H1 (cell line): ENCODE results near the gene GLT8D2. TPM values are rescaled to one million over a fixed set of nuclear protein-coding genes. Genes with fewer than 3 reads are reported as not detected.

Experiments
- CTCF ChIA-PET: fragments of 300-600 bp; sonication (Branson Sonifier 250); formaldehyde crosslinking; loops from one replicate; lab custom pipeline; 2021; ENCODE audit not compliant: partially characterized antibody; lab: Charles Lee
- POLR2A ChIA-PET: fragments of 300-600 bp; sonication (Branson Sonifier 250); formaldehyde crosslinking; loops from one replicate; lab custom pipeline; 2021; ENCODE audit warnings: inconsistent platforms; ENCODE audit not compliant: partially characterized antibody; lab: Charles Lee
- DNase-seq, 2 experiments: peaks; one replicate each; pipeline versions ENCODE4 v3.0.0 to v3.0.0-alpha.2; 2010 to 2022; ENCODE audit warnings: low spot score in 2 of 2, low read depth in 1 of 2, mixed read lengths in 1 of 2
- FAIRE-seq: peaks from 2 replicates; lab custom pipeline; 2011; peaks lifted over from hg19 to GRCh38; lab: Jason Lieb, UNC
- H2AFZ ChIP-seq: 2 replicates; pipeline ENCODE4 v1.8.1; 2012; ENCODE audit warnings: low read length, inconsistent platforms
- H2AK5ac ChIP-seq: 2 replicates; pipeline ENCODE4 v1.6.1; 2013; ENCODE audit warnings: low read depth, low read length
- H2BK120ac ChIP-seq: replicated peaks from 2 replicates; pipeline ENCODE3; 2013; ENCODE audit warnings: low read depth, low read length, inconsistent platforms
- H2BK12ac ChIP-seq: 2 replicates; pipeline ENCODE4 v1.6.1; 2013; ENCODE audit warnings: low read depth, low read length
- H2BK15ac ChIP-seq: 2 replicates; pipeline ENCODE4 v1.6.1; 2013; ENCODE audit warnings: low read length
- H2BK20ac ChIP-seq: 2 replicates; pipeline ENCODE4 v1.6.1; 2013; ENCODE audit warnings: low read length
- H2BK5ac ChIP-seq: 2 replicates; pipeline ENCODE4 v1.6.1; 2013; ENCODE audit warnings: low read depth, low read length
- H3K14ac ChIP-seq: 2 replicates; pipeline ENCODE4 v1.6.1; 2013; ENCODE audit warnings: inconsistent platforms; ENCODE audit not compliant: insufficient read length
- H3K18ac ChIP-seq: 2 replicates; pipeline ENCODE4 v1.6.1; 2013; ENCODE audit warnings: low read length; ENCODE audit errors: extremely low read depth
- H3K23ac ChIP-seq: 2 replicates; pipeline ENCODE4 v1.6.1; 2013; ENCODE audit warnings: inconsistent platforms; ENCODE audit not compliant: insufficient read length
- H3K23me2 ChIP-seq: 2 replicates; pipeline ENCODE4 v1.6.1; 2013; ENCODE audit warnings: low read depth, low read length
- H3K27ac ChIP-seq: 2 replicates; pipeline ENCODE4 v1.6.1; 2011; ENCODE audit warnings: low read depth, low read length, inconsistent platforms
- H3K27me3 ChIP-seq, 4 experiments: replicated peaks in 1 of 4; 1 replicate in 1 of 4; 2 replicates in 3 of 4; pipeline versions ENCODE4 v1.6.1 to v1.8.1; 2011 to 2013; ENCODE audit warnings: low read length in 3 of 4, mild to moderate bottlenecking in 3 of 4, inconsistent platforms in 2 of 4, mixed read lengths in 2 of 4, moderate library complexity in 1 of 4; ENCODE audit not compliant: control insufficient read depth in 3 of 4, insufficient read depth in 3 of 4; ENCODE audit errors: extremely low read depth in 1 of 4
- H3K36me3 ChIP-seq, 4 experiments: 2 replicates each; pipeline versions ENCODE4 v1.6.1 to v1.8.1; 2011 to 2013; ENCODE audit warnings: mild to moderate bottlenecking in 4 of 4, low read length in 3 of 4, moderate library complexity in 2 of 4, control low read depth in 1 of 4, inconsistent platforms in 1 of 4; ENCODE audit not compliant: insufficient read depth in 4 of 4, control insufficient read depth in 2 of 4
- H3K4ac ChIP-seq: replicated peaks from 2 replicates; pipeline ENCODE3; 2013; ENCODE audit warnings: low read length, low read depth, mixed read lengths, inconsistent platforms; ENCODE audit not compliant: insufficient read length
- H3K4me1 ChIP-seq, 4 experiments: replicated peaks in 1 of 4; 1 replicate in 1 of 4; 2 replicates in 3 of 4; pipeline versions ENCODE4 v1.6.1 to v1.8.1; 2011 to 2013; ENCODE audit warnings: low read length in 3 of 4, inconsistent platforms in 2 of 4, mixed read lengths in 1 of 4; ENCODE audit not compliant: insufficient read depth in 4 of 4, control insufficient read depth in 3 of 4
- H3K4me2 ChIP-seq, 2 experiments: 2 replicates each; pipeline versions ENCODE4 v1.6.1 to v1.8.1; 2011 to 2013; ENCODE audit warnings: low read depth in 2 of 2, low read length in 2 of 2, control low read depth in 1 of 2, inconsistent platforms in 1 of 2, mild to moderate bottlenecking in 1 of 2; ENCODE audit not compliant: insufficient read depth in 1 of 2
- H3K4me3 ChIP-seq, 4 experiments: fragments of 200-600, 300-600 bp in 1 of 4; sonication (generic), shearing (Covaris generic), sonication (Bioruptor Twin) in 1 of 4; 2 replicates each; pipeline versions ENCODE4 v1.5.1 to v1.8.1; 2011 to 2016; ENCODE audit warnings: low read length in 4 of 4, low read depth in 3 of 4, control low read depth in 2 of 4, inconsistent platforms in 2 of 4, mild to moderate bottlenecking in 2 of 4, mixed read lengths in 1 of 4, moderate library complexity in 1 of 4; ENCODE audit not compliant: insufficient read depth in 2 of 4; ENCODE audit errors: extremely low read depth in 1 of 4
- H3K56ac ChIP-seq: replicated peaks from 2 replicates; pipeline ENCODE3; 2013; ENCODE audit warnings: low read depth, mild to moderate bottlenecking, mixed read lengths, low read length, inconsistent platforms; ENCODE audit not compliant: insufficient read length
- H3K79me1 ChIP-seq: 2 replicates; pipeline ENCODE4 v1.6.1; 2013; ENCODE audit warnings: low read depth, low read length, control low read depth
- H3K79me2 ChIP-seq, 2 experiments: 2 replicates each; pipeline versions ENCODE4 v1.6.1 to v1.8.1; 2012 to 2013; ENCODE audit warnings: low read length in 2 of 2, mild to moderate bottlenecking in 2 of 2, inconsistent platforms in 1 of 2; ENCODE audit not compliant: insufficient read depth in 2 of 2, control insufficient read depth in 1 of 2
- H3K9ac ChIP-seq, 4 experiments: replicated peaks in 1 of 4; 1 replicate in 1 of 4; 2 replicates in 3 of 4; pipeline versions ENCODE4 v1.6.1 to v1.8.1; 2011 to 2013; ENCODE audit warnings: low read depth in 3 of 4, low read length in 3 of 4, control low read depth in 2 of 4, mild to moderate bottlenecking in 2 of 4, moderate library complexity in 2 of 4, inconsistent platforms in 1 of 4; ENCODE audit errors: extremely low read depth in 1 of 4
- H3K9me3 ChIP-seq, 2 experiments: 2 replicates each; pipeline versions ENCODE4 v1.6.1 to v1.8.1; 2012 to 2013; ENCODE audit warnings: mild to moderate bottlenecking in 2 of 2, moderate library complexity in 2 of 2, control low read depth in 1 of 2, inconsistent platforms in 1 of 2, low read depth in 1 of 2, low read length in 1 of 2, mixed read lengths in 1 of 2; ENCODE audit not compliant: insufficient read depth in 2 of 2
- H4K20me1 ChIP-seq, 2 experiments: replicated peaks in 1 of 2; 2 replicates each; pipeline versions ENCODE3 to v1.8.1; 2011 to 2013; ENCODE audit warnings: inconsistent platforms in 2 of 2, low read length in 2 of 2, mild to moderate bottlenecking in 1 of 2; ENCODE audit not compliant: insufficient read depth in 2 of 2, control insufficient read depth in 1 of 2
- H4K5ac ChIP-seq: 2 replicates; pipeline ENCODE4 v1.6.1; 2013; ENCODE audit warnings: low read length, low read depth, mixed read lengths, inconsistent platforms; ENCODE audit not compliant: insufficient read length
- H4K8ac ChIP-seq: 2 replicates; pipeline ENCODE4 v1.8.0; 2013; ENCODE audit warnings: mild to moderate bottlenecking, moderate library complexity, low read length, inconsistent platforms; ENCODE audit not compliant: insufficient read depth; ENCODE audit errors: extremely low read depth
- H4K91ac ChIP-seq: replicated peaks from 2 replicates; pipeline ENCODE3; 2013; ENCODE audit warnings: low read length, mixed read lengths, inconsistent platforms; ENCODE audit not compliant: insufficient read length
- BACH1 ChIP-seq: IDR thresholded peaks from 2 replicates; pipeline ENCODE4 v1.6.1; 2012; ENCODE audit warnings: low read length, improper control_type of control experiment
- CTBP2 ChIP-seq: IDR thresholded peaks from 2 replicates; pipeline ENCODE4 v1.7.0; 2011; ENCODE audit warnings: borderline replicate concordance, mild to moderate bottlenecking, moderate library complexity, mixed read lengths, low read length; ENCODE audit not compliant: insufficient read depth, insufficient read length
- EGR1 ChIP-seq: IDR thresholded peaks from 2 replicates; pipeline ENCODE4 v1.6.1; 2011; ENCODE audit warnings: low read depth, low read length, borderline replicate concordance
- NRF1 ChIP-seq: IDR thresholded peaks from 2 replicates; pipeline ENCODE4 v1.6.1; 2011; ENCODE audit warnings: mild to moderate bottlenecking, low read depth, low read length, improper control_type of control experiment
- POU5F1 ChIP-seq: IDR thresholded peaks from 2 replicates; pipeline ENCODE4 v1.6.1; 2011; ENCODE audit warnings: low read depth, mild to moderate bottlenecking, low read length, moderate library complexity
- RXRA ChIP-seq: IDR thresholded peaks from 2 replicates; pipeline ENCODE4 v1.6.1; 2011; ENCODE audit warnings: low read depth, mild to moderate bottlenecking, low read length, moderate library complexity; ENCODE audit not compliant: insufficient read depth
- SIX5 ChIP-seq: IDR thresholded peaks from 2 replicates; pipeline ENCODE4 v1.6.1; 2011; ENCODE audit warnings: mild to moderate bottlenecking, low read depth, low read length
- TAF7 ChIP-seq: optimal IDR thresholded peaks from 2 replicates; pipeline ENCODE3; 2011; ENCODE audit warnings: low read depth, mild to moderate bottlenecking, inconsistent platforms, low read length, moderate library complexity, borderline replicate concordance
- TBP ChIP-seq: IDR thresholded peaks from 2 replicates; pipeline ENCODE4 v1.6.1; 2011; ENCODE audit warnings: low read depth, low read length, improper control_type of control experiment
- WGBS, 2 experiments: shearing (Covaris generic) in 1 of 2; methylation state at CpG; one replicate each; pipeline versions ENCODE4 v1.1.6 to v1.1.7; 2013 to 2015; ENCODE audit warnings: low lambda C conversion rate in 2 of 2, mixed read lengths in 2 of 2, inconsistent platforms in 1 of 2, low coverage in 1 of 2, missing lambda C conversion rate in 1 of 2; ENCODE audit not compliant: insufficient replicate concordance in 2 of 2, insufficient coverage in 1 of 2, insufficient read length in 1 of 2; ENCODE audit errors: extremely low coverage in 1 of 2, missing lambda C conversion rate in 1 of 2; 5-methylcytosine and 5-hydroxymethylcytosine counted together
- polyA plus RNA-seq, 7 experiments: library from polyadenylated mRNA; depleted of rRNA in 3 of 7; stranded (reverse) in 5 of 7; unstranded in 2 of 7; fragments of >200 nt in 5 of 7; fragments of 200-250 nt in 2 of 7; gene quantifications; 1 replicate in 5 of 7; 2 replicates in 1 of 7; 4 replicates in 1 of 7; pipeline versions ENCODE4 v1.2.1 to v1.2.3, GENCODE V29; 2011 to 2013; ENCODE audit warnings: missing spikeins in 2 of 7, mixed read lengths in 2 of 7
- total RNA-seq: library from RNA; stranded (reverse); fragmentation: NEBNext Ultra II Directional; extraction: Animal tissue kit (Norgen Biotek cat#: 25700); gene quantifications from 2 replicates; pipeline ENCODE4 v1.2.1, GENCODE V29; 2021
- TF ChIP-seq, protein P1 (sequence below): IDR thresholded peaks from 2 replicates; pipeline ENCODE4 v1.6.1; 2011; ENCODE audit warnings: low read depth, mild to moderate bottlenecking, low read length; ENCODE audit not compliant: insufficient read depth
- TF ChIP-seq, protein P2 (sequence below), 3 experiments: IDR thresholded peaks; 1 replicate in 2 of 3; 2 replicates in 1 of 3; pipeline versions ENCODE4 v1.5.1 to v1.6.1; 2011; ENCODE audit warnings: low read length in 3 of 3, mild to moderate bottlenecking in 3 of 3, inconsistent platforms in 2 of 3, low read depth in 1 of 3, moderate library complexity in 1 of 3; ENCODE audit not compliant: insufficient read depth in 1 of 3; ENCODE audit errors: control extremely low read depth in 1 of 3

The GLT8D2 gene
- total and polyA plus RNA-seq, 2 of the 8 experiments (the other 6 are each of a cell fraction or from before 2014, with no cell fraction given), result 6.8 to 9.8 TPM

DNA sequence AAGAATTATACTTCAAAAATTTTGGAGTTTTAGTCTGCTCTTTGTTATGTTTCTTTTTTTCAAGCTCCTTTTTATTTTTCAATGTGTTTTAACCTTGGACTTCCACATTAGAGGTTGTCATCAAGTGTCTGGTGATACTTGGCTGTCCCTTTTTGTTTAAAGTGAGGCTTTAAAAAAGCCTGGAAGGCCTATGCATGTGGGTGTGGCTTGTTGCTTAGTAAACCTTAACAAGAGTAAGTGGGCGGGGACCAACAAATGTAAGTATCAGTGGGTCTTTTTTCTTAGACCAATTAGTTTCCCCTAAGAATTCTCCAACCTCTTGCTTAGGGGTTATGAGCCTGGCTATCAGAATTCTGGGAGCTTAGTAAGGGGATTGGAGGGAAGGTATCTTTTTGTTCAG, 40.7 kb upstream of the GLT8D2 start:
- ChIA-PET CTCF (interaction anchor here (1.4 to 3.2 kb wide), 3 partner anchors 9 to 35 kb away, joined by 5 to 15 read pairs (median 6); no protein-coding TSS in a partner anchor), POLR2A (no interaction called here)
- Histone ChIP-seq H3K4me3 (no peak overlapping the region), H3K4ac (no peak overlapping the region), H3K9me3 (no peaks in the 10 kb centered on the region), H3K9ac (no peak overlapping the region), H3K4me2 (no peak overlapping the region), H2AFZ (no peak overlapping the region), H3K23me2 (no peaks in the 10 kb centered on the region), H4K20me1 (no peaks in the 10 kb centered on the region), H3K79me2 (no peaks in the 10 kb centered on the region), H3K23ac (no peak overlapping the region), H4K8ac (no peak overlapping the region), H2BK15ac (no peak overlapping the region), H2BK120ac (no peak overlapping the region), H3K4me1 (no peaks in the 10 kb centered on the region), H2BK20ac (no peak overlapping the region), H2BK5ac (no peak overlapping the region), H2BK12ac (no peak overlapping the region), H3K27me3 (peaks cover 0 to 1% (median 0%) of the 10 kb centered on the region in 4 experiments; a peak in 1 of 7 replicates), H3K27ac (no peak overlapping the region), H3K56ac (no peak overlapping the region), H3K18ac (no peak overlapping the region), H3K79me1 (no peaks in the 10 kb centered on the region), H4K5ac (no peak overlapping the region), H2AK5ac (no peak overlapping the region), H3K36me3 (no peaks in the 10 kb centered on the region), H3K14ac (no peak overlapping the region), H4K91ac (no peak overlapping the region)
- 89% methylated on average over 1 of the region's 1 CpG; no CpG with 5 or more reads in 1 of the 2 experiments for WGBS, 2 experiments
- peak; percentile 24 for FAIRE-seq
- DNase-seq, result no peak
- TF ChIP-seq, protein P1, sequence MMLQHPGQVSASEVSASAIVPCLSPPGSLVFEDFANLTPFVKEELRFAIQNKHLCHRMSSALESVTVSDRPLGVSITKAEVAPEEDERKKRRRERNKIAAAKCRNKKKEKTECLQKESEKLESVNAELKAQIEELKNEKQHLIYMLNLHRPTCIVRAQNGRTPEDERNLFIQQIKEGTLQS, result no peak
- TF ChIP-seq BACH1 (no peak), TBP (no peak), POU5F1 (no peak), EGR1 (no peak), NRF1 (no peak), CTBP2 (no peak), TAF7 (no peak), RXRA (no peak), SIX5 (no peak)
- TF ChIP-seq, protein P2, sequence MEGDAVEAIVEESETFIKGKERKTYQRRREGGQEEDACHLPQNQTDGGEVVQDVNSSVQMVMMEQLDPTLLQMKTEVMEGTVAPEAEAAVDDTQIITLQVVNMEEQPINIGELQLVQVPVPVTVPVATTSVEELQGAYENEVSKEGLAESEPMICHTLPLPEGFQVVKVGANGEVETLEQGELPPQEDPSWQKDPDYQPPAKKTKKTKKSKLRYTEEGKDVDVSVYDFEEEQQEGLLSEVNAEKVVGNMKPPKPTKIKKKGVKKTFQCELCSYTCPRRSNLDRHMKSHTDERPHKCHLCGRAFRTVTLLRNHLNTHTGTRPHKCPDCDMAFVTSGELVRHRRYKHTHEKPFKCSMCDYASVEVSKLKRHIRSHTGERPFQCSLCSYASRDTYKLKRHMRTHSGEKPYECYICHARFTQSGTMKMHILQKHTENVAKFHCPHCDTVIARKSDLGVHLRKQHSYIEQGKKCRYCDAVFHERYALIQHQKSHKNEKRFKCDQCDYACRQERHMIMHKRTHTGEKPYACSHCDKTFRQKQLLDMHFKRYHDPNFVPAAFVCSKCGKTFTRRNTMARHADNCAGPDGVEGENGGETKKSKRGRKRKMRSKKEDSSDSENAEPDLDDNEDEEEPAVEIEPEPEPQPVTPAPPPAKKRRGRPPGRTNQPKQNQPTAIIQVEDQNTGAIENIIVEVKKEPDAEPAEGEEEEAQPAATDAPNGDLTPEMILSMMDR (IDR thresholded peaks at IDR 0.05; ENCODE audit: control extremely low read depth in 1 of 3, insufficient read depth in 1 of 3, low read depth in 1 of 3, low read length in 3 of 3), result no peak
